Prostate gland (tissue), 2 donors: Measurements from ENCODE around the gene GRP.

Source experiments
- POLR2A ChIP-seq: fragments of 450-650 bp; IDR thresholded peaks from one replicate; pipeline ENCODE4 v1.6.1; 2016; ENCODE audit warnings: antibody characterized with exemption, mild to moderate bottlenecking
- TF ChIP-seq, protein P1 (sequence below), 4 experiments: fragments of 200-600 bp in 2 of 4; fragments of 450-650 bp in 2 of 4; sonication (generic) in 2 of 4; IDR thresholded peaks; 1 replicate in 3 of 4; 2 replicates in 1 of 4; pipeline ENCODE4 v1.5.1; 2016 to 2019; ENCODE audit warnings: antibody characterized with exemption in 4 of 4, mild to moderate bottlenecking in 2 of 4, moderate library complexity in 2 of 4

DNA sequence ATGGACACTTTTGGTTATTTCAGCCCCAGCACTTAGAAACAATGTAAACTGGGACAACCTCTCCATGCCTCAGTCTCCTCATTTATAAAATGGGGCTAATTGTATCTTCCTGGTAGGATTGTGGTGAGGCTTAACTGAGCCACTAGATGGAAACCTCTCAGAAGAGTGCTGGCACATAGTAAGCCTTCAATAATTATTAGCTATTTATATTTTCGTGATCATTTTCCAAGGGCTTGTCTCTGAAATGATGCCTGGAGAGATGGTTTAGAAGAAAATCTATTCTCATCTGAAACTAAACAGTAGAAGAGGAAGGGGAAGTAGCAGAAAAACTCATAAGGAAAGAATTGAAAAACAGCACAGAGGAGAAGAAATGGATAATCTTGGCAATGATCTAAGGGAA is 46.5 kb downstream of the GRP start:
- TF ChIP-seq POLR2A: no peak
- TF ChIP-seq, protein P1, sequence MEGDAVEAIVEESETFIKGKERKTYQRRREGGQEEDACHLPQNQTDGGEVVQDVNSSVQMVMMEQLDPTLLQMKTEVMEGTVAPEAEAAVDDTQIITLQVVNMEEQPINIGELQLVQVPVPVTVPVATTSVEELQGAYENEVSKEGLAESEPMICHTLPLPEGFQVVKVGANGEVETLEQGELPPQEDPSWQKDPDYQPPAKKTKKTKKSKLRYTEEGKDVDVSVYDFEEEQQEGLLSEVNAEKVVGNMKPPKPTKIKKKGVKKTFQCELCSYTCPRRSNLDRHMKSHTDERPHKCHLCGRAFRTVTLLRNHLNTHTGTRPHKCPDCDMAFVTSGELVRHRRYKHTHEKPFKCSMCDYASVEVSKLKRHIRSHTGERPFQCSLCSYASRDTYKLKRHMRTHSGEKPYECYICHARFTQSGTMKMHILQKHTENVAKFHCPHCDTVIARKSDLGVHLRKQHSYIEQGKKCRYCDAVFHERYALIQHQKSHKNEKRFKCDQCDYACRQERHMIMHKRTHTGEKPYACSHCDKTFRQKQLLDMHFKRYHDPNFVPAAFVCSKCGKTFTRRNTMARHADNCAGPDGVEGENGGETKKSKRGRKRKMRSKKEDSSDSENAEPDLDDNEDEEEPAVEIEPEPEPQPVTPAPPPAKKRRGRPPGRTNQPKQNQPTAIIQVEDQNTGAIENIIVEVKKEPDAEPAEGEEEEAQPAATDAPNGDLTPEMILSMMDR (IDR thresholded peaks at IDR 0.05): no peak
